ENCODE measurements around the gene AGAP1.

AGAP1 gene

DNA sequence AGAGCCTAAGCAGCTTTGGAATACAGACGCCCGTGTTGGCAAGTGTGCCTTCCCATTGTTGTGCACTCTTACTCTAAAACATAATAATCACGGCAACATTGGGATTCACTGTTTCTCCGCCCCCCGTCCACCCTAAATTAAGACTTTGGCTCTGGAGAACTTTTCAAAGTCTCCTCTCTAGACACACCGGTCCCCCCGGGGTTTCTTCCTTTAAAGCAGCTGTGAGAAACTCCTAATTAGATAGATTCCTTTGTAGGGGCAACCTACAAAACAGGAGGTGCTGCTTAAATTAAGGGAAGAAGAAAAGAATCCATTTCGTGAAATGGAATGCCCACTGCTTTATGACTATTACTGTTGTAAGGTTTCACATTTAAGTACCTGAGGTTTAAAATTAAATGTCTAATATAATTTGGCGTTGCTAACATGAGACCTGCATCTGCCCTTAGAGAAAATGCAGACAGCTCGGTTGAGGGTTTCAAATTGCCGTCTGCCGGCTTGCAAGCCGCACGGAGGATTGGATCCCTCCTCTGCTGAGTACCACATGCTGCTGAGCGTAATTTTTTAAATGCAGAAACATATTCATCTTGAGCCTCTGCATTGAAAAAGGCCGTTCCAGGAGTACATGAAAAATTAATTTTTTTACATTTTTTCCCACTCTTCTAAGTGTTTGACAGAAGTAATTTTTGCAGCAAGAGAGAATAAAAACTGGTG lies 441.1 kb downstream of the AGAP1 start:
- DNase-seq (ENCODE audit: low read depth) = no peak
- TF ChIP-seq, protein P1, sequence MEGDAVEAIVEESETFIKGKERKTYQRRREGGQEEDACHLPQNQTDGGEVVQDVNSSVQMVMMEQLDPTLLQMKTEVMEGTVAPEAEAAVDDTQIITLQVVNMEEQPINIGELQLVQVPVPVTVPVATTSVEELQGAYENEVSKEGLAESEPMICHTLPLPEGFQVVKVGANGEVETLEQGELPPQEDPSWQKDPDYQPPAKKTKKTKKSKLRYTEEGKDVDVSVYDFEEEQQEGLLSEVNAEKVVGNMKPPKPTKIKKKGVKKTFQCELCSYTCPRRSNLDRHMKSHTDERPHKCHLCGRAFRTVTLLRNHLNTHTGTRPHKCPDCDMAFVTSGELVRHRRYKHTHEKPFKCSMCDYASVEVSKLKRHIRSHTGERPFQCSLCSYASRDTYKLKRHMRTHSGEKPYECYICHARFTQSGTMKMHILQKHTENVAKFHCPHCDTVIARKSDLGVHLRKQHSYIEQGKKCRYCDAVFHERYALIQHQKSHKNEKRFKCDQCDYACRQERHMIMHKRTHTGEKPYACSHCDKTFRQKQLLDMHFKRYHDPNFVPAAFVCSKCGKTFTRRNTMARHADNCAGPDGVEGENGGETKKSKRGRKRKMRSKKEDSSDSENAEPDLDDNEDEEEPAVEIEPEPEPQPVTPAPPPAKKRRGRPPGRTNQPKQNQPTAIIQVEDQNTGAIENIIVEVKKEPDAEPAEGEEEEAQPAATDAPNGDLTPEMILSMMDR (IDR thresholded peaks at IDR 0.05; ENCODE audit: control insufficient read depth, extremely low read depth, insufficient read depth) = no peak
- no peak overlapping the region for H3K4me3 ChIP-seq (ENCODE audit: low read depth, low read length)

GRCh38 chr2:235935773-235936172 lies 441.9 kb downstream of the AGAP1 start:
- H3K4me3 ChIP-seq (ENCODE audit: low read depth, low read length) = no peak overlapping the region
- no peak for DNase-seq (ENCODE audit: low read depth)

DNA sequence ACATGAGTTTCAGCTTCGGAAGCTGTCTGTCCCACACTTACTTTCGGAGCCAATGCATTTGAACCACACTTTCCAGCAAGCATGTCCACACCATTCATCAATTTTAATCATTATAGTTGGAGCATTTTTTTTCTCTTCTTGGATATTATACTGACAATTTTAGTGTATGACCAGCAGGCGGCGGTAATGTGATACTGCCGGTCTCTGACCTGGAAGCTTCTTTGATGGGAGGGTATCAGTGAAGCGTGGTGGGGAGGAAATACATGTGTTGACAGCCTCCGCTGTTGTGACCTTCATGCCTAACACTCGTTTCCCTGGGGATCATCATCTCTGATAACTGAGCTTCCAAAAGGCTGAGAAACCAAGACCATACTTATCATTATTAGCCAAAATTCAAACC lies 442.6 kb downstream of the AGAP1 start:
- no peak overlapping the region for H3K4me3 ChIP-seq (ENCODE audit: low read depth, low read length)
- TF ChIP-seq, protein P1 (IDR thresholded peaks at IDR 0.05; ENCODE audit: control insufficient read depth, extremely low read depth, insufficient read depth) = peak; percentile 56
- peak; percentile 2 for DNase-seq (ENCODE audit: low read depth)

More at GRCh38 chr2:235935773-235936172, 441.9 kb downstream of the AGAP1 start:
- TF ChIP-seq, protein P1 (IDR thresholded peaks at IDR 0.05; ENCODE audit: control insufficient read depth, extremely low read depth, insufficient read depth) = no peak

GRCh38 chr2:235937087-235937486 lies 443.2 kb downstream of the AGAP1 start:
- TF ChIP-seq, protein P1 (IDR thresholded peaks at IDR 0.05; ENCODE audit: control insufficient read depth, extremely low read depth, insufficient read depth) = no peak
- no peak for DNase-seq (ENCODE audit: low read depth)
- no peak overlapping the region for H3K4me3 ChIP-seq (ENCODE audit: low read depth, low read length)

- TF ChIP-seq, protein P1 (IDR thresholded peaks at IDR 0.05; ENCODE audit: control insufficient read depth, extremely low read depth, insufficient read depth) = no peak
- no peak overlapping the region for H3K4me3 ChIP-seq (ENCODE audit: low read depth, low read length)
- no peak for DNase-seq (ENCODE audit: low read depth)
These were observed 443.7 kb downstream of the AGAP1 start for GRCh38 chr2:235937526-235937925.

DNA sequence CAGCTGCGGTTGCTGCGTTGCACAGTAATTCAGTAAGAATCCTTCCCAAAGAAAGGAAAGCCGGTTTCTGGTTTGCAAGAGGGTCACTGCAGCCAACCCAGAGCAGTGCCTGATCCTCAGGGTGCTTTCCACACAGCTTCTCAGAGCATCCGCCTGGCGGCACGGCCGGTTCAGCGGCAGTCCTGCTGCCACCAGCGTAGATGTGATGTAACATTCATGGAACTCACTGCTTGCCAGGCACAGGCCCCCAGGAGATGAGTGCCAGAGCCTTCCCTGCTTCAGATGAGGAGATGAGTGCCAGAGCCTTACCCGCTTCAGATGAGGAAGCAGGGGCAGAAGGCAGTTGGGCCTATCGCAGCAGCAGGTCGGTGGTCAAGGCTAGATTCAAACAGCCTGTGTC lies 444.1 kb downstream of the AGAP1 start:
- no peak overlapping the region for H3K4me3 ChIP-seq (ENCODE audit: low read depth, low read length)
- DNase-seq (ENCODE audit: low read depth) = no peak
- TF ChIP-seq, protein P1 (IDR thresholded peaks at IDR 0.05; ENCODE audit: control insufficient read depth, extremely low read depth, insufficient read depth) = no peak

GRCh38 chr2:235938611-235939010 lies 444.8 kb downstream of the AGAP1 start:
- H3K4me3 ChIP-seq (ENCODE audit: low read depth, low read length) = no peak overlapping the region
- TF ChIP-seq, protein P1 (IDR thresholded peaks at IDR 0.05; ENCODE audit: control insufficient read depth, extremely low read depth, insufficient read depth) = no peak
- no peak for DNase-seq (ENCODE audit: low read depth)
